Erythroblast (primary cell): Measurements from ENCODE around the gene TSTD2.
"Not testable (repeated sequence)": the region's sequence is repeated elsewhere in the genome, so short reads cannot be mapped to it uniquely, and the experiment has no call there.

Experiments
- DNase-seq, 2 experiments: peaks; one replicate each; lab custom pipeline; 2025; lab: John Stamatoyannopoulos, UW
- GATA1 ChIP-seq: IDR thresholded peaks from 2 replicates; pipeline ENCODE4 v1.6.1; 2011; ENCODE audit warnings: low read depth, mild to moderate bottlenecking, control low read depth, low read length, moderate library complexity
- POLR2A ChIP-seq: IDR thresholded peaks from 2 replicates; pipeline ENCODE4 v1.6.1; 2011; ENCODE audit warnings: mild to moderate bottlenecking, low read length

The TSTD2 gene

DNA sequence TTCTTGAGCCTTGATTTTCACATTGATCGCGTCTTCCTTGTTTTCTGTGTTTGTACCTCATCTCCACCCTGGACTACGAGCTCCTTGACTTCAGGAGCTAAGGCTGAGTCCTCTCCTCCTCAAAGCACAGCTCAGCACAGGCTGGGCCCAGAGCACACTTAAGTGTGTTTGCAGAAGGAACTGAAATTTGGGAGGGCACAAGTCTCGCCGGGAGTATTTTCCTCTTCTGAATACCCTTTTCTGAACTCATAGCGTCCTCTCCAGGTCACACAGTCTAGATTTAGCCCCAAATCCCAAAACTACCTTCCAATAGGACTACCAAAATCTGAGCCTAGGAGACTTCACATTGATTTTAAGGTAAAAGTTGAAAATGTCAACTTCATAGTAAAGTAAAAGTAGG, 41.6 kb downstream of the TSTD2 start:
- no peak for TF ChIP-seq GATA1
- no peak for TF ChIP-seq POLR2A
- no peak for DNase-seq

GRCh38 chr9:97586909-97587308, 46.3 kb downstream of the TSTD2 start:
- not testable (repeated sequence) for DNase-seq

DNA sequence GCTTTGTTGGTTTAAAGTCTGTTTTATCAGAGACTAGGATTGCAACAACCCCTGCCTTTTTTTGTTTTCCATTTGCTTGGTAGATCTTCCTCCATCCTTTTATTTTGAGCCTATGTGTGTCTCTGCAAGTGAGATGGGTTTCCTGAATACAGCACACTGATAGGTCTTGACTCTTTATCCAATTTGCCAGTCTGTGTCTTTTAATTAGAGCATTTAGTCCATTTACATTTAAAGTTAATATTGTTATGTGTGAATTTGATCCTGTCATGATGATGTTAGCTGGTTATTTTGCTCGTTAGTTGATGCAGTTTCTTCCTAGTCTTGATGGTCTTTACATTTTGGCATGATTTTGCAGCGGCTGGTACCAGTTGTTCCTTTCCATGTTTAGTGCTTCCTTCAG, 48.4 kb downstream of the TSTD2 start:
- DNase-seq = not testable (repeated sequence)

DNA sequence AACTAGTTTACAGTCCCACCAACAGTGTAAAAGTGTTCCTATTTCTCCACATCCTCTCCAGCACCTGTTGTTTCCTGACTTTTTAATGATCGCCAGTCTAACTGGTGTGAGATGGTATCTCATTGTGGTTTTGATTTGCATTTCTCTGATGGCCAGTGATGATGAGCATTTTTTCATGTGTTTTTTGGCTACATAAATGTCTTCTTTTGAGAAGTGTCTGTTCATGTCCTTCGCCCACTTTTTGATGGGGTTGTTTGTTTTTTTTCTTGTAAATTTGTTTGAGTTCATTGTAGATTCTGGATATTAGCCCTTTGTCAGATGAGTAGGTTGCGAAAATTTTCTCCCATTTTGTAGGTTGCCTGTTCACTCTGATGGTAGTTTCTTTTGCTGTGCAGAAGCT, 51.6 kb downstream of the TSTD2 start:
- not testable (repeated sequence) for DNase-seq

- no peak for DNase-seq
- TF ChIP-seq GATA1 (no peak), POLR2A (no peak)
Measured at GRCh38 chr9:97579914-97580313, 53.3 kb downstream of the TSTD2 start.

DNA sequence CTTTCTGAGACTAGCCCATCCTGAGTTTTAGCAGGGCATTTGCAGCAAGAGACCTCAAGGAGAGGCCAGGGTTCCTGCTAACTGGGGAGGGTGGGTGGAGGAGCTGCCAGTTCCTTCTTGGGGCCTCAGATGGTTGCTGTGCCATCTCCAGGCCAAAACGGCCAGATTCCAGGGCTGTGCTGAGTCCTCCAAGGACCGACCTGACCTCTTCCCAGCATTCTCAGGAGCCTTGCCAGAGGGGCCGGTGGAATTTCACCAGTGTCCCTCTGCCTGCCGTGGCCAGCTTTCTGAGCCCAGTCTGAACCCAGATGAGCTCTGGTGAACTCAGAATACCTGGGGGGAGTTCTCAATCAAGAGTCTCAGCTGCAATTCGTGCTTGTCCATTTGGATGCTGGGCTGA, 54.3 kb downstream of the TSTD2 start:
- TF ChIP-seq POLR2A (no peak), GATA1 (no peak)
- no peak for DNase-seq

- TF ChIP-seq POLR2A = no peak
- no peak for TF ChIP-seq GATA1
- DNase-seq = no peak
Measured at GRCh38 chr9:97577051-97577450, 56.1 kb downstream of the TSTD2 start.

DNA sequence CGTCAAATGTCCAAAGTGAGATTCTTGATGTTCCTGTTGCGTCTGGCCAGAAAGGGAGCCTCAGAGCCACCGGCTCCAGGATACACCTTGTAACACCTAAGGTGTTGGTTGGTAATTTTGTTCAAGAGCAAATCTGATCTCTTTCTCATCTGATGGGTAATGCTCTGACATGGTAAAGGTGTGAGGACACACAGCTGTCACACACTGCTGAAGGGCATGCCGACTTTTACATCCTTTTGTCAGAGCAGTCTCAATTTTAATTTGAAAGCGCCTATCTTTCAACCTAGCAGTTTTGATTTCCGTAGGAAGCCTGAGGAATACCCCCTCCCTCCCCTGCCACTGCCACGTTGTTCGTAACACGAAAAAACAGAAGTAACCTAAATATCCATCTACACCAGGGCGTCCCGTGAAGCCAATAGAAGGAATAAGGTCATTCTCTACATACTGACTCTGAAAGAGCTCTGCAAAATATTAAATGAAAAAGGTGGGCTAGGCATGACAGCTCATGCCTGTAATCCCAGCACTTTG, 57.4 kb downstream of the TSTD2 start:
- TF ChIP-seq POLR2A (no peak), GATA1 (no peak)
- no peak for DNase-seq

DNA sequence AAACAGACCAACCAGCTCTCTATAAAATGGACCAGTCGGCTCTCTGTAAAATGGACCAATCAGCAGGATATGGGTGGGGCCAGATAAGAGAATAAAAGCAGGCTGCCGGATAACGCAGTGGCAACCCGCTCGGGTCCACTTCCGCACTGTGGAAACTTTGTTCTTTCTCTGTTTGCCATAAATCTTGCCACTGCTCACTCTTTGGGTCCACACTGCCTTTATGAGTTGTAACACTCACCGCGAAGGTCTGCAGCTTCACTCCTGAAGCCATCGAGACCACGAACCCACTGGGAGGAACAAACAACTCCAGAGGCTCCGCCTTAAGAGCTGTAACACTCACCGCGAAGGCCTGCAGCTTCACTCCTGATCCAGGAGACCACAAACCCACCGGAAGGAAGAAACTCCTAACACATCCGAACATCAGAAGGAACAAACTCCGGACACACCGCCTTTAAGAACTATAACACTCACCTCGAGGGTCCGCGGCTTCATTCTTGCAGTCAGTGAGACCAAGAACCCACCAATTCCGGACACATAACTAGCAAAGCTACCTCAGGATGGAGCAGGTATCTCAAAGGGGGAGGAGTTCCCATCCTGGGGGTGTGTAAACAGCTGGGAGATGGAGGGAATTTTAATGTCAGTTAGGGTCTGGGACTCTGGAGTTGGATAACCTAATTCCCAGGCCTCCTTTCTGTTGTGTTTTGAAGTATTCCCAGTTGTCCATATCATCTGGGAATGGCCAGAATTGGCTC, 58.1 kb downstream of the TSTD2 start:
- TF ChIP-seq POLR2A = peak; percentile 77
- DNase-seq = peak in 1 of 2 experiments; percentile 32

DNA sequence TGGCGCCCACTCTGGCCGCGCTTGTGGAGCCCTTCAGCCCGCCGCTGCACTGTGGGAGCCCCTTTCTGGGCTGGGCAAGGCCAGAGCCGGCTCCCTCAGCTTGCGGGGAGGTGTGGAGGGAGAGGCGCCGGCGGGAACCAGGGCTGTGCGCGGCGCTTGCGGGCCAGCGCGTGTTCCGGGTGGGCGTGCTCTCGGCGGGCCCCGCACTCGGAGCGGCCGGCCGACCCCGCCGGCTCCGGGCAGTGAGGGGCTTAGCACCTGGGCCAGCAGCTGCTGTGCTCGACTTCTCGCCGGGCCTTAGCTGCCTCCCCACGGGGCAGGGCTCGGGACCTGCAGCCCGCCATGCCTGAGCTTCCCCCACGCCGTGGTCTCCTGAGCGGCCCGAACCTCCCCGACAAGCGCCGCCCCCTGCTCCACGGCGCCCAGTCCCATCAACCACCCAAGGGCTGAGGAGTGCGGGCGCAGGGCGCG, 59.0 kb downstream of the TSTD2 start:
- DNase-seq = not testable (repeated sequence)

DNA sequence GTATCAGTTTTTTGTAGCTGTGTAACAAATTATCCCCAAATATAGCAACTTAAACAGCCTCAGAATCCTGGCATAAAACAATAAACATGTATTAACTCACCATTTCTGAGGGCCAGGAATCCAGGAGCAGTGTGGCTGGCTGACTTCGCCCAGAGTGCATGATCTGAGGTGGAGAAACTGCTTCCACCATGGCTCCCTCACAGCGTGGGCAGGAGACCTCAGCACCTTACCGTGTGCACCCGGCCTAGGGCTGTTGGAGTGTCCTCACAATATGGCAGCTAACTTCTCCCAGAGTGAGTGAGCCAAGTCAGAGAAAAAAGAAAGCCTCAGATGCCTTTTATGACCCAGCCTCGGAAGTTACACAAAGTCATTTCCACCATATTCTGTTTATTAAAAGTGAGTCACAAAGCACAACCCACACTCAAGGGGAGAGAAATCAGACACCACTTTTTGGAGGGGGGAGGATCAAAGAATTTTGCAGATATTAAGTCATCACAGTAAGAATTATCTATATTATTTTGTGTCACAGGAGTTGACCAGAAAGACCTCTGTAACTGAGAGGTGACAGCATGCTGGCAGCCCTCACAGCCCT, 59.6 kb downstream of the TSTD2 start:
- no peak for TF ChIP-seq GATA1
- no peak for TF ChIP-seq POLR2A
- DNase-seq = no peak

DNA sequence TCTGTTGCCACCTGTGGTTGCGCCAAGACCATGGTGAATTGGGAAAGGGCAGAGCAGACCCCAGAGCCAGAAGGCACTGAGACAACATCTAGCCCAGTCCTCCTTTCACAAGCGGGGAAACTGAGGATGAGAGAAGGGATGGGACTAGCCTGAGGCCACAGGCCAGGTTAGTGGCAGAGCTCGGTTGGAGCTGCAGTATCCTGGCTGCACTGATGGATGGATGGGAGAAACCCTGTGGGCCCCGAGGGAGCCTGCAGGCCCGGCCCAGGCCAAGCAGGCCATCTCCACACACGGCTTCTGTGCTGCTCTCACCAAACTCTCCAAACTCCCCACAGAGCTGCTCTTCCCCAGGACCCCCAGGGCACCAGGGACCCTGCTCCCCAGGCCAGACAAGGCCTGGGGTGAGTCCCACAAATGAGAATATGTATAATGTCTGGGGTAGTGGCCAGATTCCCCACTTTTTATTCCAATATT, 60.2 kb downstream of the TSTD2 start:
- TF ChIP-seq POLR2A (no peak), GATA1 (no peak)
- DNase-seq = no peak

DNA sequence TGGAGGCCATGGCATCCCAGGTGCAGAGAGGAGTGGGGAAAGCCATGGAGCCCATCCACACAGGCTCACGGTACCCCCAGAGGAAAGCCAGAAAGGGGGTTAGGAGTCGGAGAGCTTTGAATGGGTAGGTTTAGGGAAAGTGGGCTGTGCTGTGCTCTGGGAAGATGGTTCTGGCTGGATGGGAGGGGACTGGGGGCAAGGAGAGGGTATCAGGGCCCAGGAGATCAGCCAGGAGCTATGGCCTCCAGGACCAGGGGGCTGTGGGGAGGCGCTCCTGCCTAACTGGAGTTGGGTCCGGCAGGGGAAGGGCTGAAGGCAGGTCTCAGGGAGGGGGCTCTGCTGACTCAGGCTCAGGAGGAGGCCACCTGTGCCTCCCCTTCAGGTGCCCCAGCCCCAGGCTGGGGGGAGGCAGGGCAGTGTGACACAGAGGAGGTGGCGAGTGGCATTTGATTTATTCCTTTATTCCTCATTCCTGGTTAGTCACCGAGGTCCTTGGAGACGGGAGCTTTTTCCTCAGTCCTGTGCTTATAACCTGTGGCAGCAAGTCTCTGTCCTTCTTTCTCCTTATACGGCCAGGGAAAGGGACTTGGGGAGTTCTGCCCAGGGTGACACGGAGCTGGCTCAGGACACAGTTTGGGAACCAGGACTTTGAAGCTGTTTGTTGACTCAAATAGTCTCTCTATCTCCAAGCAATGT, 60.8 kb downstream of the TSTD2 start:
- TF ChIP-seq POLR2A (no peak), GATA1 (no peak)
- no peak for DNase-seq

DNA sequence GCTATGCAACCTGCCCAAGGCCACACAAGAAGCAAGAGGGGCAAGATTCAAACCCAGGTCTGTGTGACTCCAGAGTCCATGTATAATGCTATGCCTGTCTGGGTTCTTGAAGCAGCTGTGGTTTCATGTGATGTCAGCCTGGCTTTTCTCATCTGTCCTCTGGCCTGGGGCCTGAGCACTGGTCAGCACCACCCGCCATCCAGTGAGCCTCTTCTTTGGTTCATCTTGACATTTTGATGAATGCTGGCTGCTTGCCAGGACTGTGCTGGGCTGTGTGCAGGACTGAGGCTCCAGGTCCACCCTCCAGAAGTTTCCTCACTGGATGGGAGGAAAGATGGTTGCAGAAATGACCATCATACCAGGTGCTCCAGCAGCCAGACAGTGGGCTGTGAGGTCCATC, 61.5 kb downstream of the TSTD2 start:
- DNase-seq = no peak

More for the DNA sequence above, 61.5 kb downstream of the TSTD2 start:
- TF ChIP-seq POLR2A (no peak), GATA1 (no peak)
